Head of caudate nucleus (tissue), 42 donors: ENCODE data around the gene ST6GALNAC6.
A peak's percentile ranks its signal among the peaks of the same experiment; 100 is the strongest.

ENCODE experiments used
- DNase-seq, 42 donors: peaks; one replicate each; pipeline versions ENCODE4 v3.0.0 to v3.0.0-alpha.2; 2020 to 2021; ENCODE audit warnings: mixed read lengths in 7 of 42
- intact Hi-C: fragments of 100-400 bp; cut with DNase I; formaldehyde crosslinking; loops from one replicate; pipeline ENCODE4 v1.15.0; 2022

The ST6GALNAC6 gene

GRCh38 chr9:127921557-127922120, 22.2 kb upstream of the ST6GALNAC6 start:
- intact Hi-C loops: loop anchor here (10.0 kb wide), 1 partner anchor 417 kb away; no protein-coding TSS in a partner anchor
- peak; percentile 55 to 92 (median 78) for DNase-seq

- DNase-seq: no peak
- intact Hi-C loops: loop anchor here (10.0 kb wide), 1 partner anchor 416 kb away; no protein-coding TSS in a partner anchor
Observed at GRCh38 chr9:127920794-127921193, 21.4 kb upstream of the ST6GALNAC6 start.

- intact Hi-C loops: loop anchor here (5.0 to 10.0 kb wide), 4 partner anchors 47 to 327 kb away; partner anchors contain the start of genes CDK9 and TOR2A
- DNase-seq: peak in 39 of 42 donors; percentile 49 to 94 (median 76)
Observed at GRCh38 chr9:127919253-127919815, 19.9 kb upstream of the ST6GALNAC6 start.

GRCh38 chr9:127918183-127919107, 19.0 kb upstream of the ST6GALNAC6 start:
- intact Hi-C loops: loop anchor here (5.0 to 10.0 kb wide), 4 partner anchors 46 to 326 kb away; partner anchors contain the start of genes CDK9 and TOR2A
- DNase-seq: peak in 1 of 42 donors; percentile 56

GRCh38 chr9:127917603-127918002, 18.2 kb upstream of the ST6GALNAC6 start:
- intact Hi-C loops: loop anchor here (5.0 to 10.0 kb wide), 4 partner anchors 45 to 325 kb away; partner anchors contain the start of genes CDK9 and TOR2A
- peak in 1 of 42 donors; percentile 49 for DNase-seq

- peak; percentile 88 to 98 (median 96) for DNase-seq
- intact Hi-C loops: loop anchor here (5.0 to 10.0 kb wide), 4 partner anchors 45 to 325 kb away; partner anchors contain the start of genes CDK9 and TOR2A
Observed at GRCh38 chr9:127916720-127917581, 17.5 kb upstream of the ST6GALNAC6 start, which contains the start of gene ST6GALNAC4. ST6GALNAC4 (minus strand) TSS chr9:127917041; CDS start chr9:127916419, 622 bp downstream.

GRCh38 chr9:127915801-127916719, 16.7 kb upstream of the ST6GALNAC6 start:
- DNase-seq: peak in 8 of 42 donors; percentile 15 to 47 (median 36)
- intact Hi-C loops: loop anchor here (5.0 to 10.0 kb wide), 4 partner anchors 44 to 324 kb away; partner anchors contain the start of genes CDK9 and TOR2A

GRCh38 chr9:127915325-127915752, 15.9 kb upstream of the ST6GALNAC6 start:
- no peak for DNase-seq
- intact Hi-C loops: loop anchor here (5.0 to 10.0 kb wide), 4 partner anchors 43 to 323 kb away; partner anchors contain the start of genes CDK9 and TOR2A

- intact Hi-C loops: loop anchor here (10.0 kb wide), 1 partner anchor 129 kb away; the partner anchor contains the start of gene CDK9
- no peak for DNase-seq
Observed at GRCh38 chr9:127913682-127914081, 14.3 kb upstream of the ST6GALNAC6 start.

- intact Hi-C loops: loop anchor here (10.0 kb wide), 1 partner anchor 128 kb away; the partner anchor contains the start of gene CDK9
Observed at GRCh38 chr9:127912882-127913281, 13.5 kb upstream of the ST6GALNAC6 start.

GRCh38 chr9:127912296-127912695, 12.9 kb upstream of the ST6GALNAC6 start:
- intact Hi-C loops: loop anchor here (10.0 kb wide), 1 partner anchor 127 kb away; the partner anchor contains the start of gene CDK9

More at GRCh38 chr9:127912882-127913281, 13.5 kb upstream of the ST6GALNAC6 start:
- DNase-seq: no peak

GRCh38 chr9:127910613-127911205, 11.3 kb upstream of the ST6GALNAC6 start:
- intact Hi-C loops: loop anchor here (10.0 kb wide), 1 partner anchor 126 kb away; the partner anchor contains the start of gene CDK9

More at GRCh38 chr9:127912296-127912695, 12.9 kb upstream of the ST6GALNAC6 start:
- DNase-seq: no peak

GRCh38 chr9:127909839-127910273, 10.5 kb upstream of the ST6GALNAC6 start:
- DNase-seq: no peak
- intact Hi-C loops: loop anchor here (10.0 kb wide), 1 partner anchor 125 kb away; the partner anchor contains the start of gene CDK9

More at GRCh38 chr9:127910613-127911205, 11.3 kb upstream of the ST6GALNAC6 start:
- no peak for DNase-seq

GRCh38 chr9:127908660-127908926, 9.2 kb upstream of the ST6GALNAC6 start:
- no peak for DNase-seq
- intact Hi-C loops: no loop called here

GRCh38 chr9:127907867-127908659, 8.7 kb upstream of the ST6GALNAC6 start:
- DNase-seq: no peak
- intact Hi-C loops: no loop called here
